HepG2 (cell line): ENCODE measurements around the gene CCM2. TPM values are rescaled to one million over a fixed set of nuclear protein-coding genes. Genes with fewer than 3 reads are reported as not detected.

Experiments
- BRD4 ChIP-seq: sonication (generic); formaldehyde crosslinking; IDR thresholded peaks from 2 replicates; pipeline ENCODE4 v1.4.0; 2020; ENCODE audit warnings: missing genetic modification reagents
- CENPX ChIP-seq: sonication (generic); formaldehyde crosslinking; IDR thresholded peaks from 2 replicates; pipeline ENCODE4 v1.9.0; 2021; ENCODE audit warnings: mild to moderate bottlenecking, missing genetic modification reagents, moderate library complexity
- FOXP1 ChIP-seq, 2 experiments: fragments of 450-650 bp in 1 of 2; IDR thresholded peaks; 2 replicates each; pipeline ENCODE4 v1.6.1; 2017 to 2018; ENCODE audit warnings: antibody characterized with exemption in 1 of 2
- KAT8 ChIP-seq: IDR thresholded peaks from 2 replicates; pipeline ENCODE4 v1.6.1; 2016; ENCODE audit warnings: missing genetic modification reagents, missing compliant biosample characterization
- MATR3 ChIP-seq: sonication (generic); formaldehyde crosslinking; IDR thresholded peaks from 2 replicates; pipeline ENCODE4 v1.4.0; 2020; ENCODE audit warnings: missing genetic modification reagents
- NFYC ChIP-seq: IDR thresholded peaks from 2 replicates; pipeline ENCODE4 v1.6.1; 2016; ENCODE audit warnings: missing genetic modification reagents, missing compliant biosample characterization
- POLR2A ChIP-seq, 2 experiments: IDR thresholded peaks; 2 replicates each; pipeline ENCODE4 v1.6.1; 2011; ENCODE audit warnings: low read depth in 2 of 2, low read length in 2 of 2, mild to moderate bottlenecking in 1 of 2, moderate library complexity in 1 of 2; ENCODE audit not compliant: insufficient read depth in 1 of 2
- REST ChIP-seq, 2 experiments: IDR thresholded peaks; 2 replicates each; pipeline ENCODE4 v1.6.1; 2011 to 2012; ENCODE audit warnings: low read length in 2 of 2, borderline replicate concordance in 1 of 2, low read depth in 1 of 2, mild to moderate bottlenecking in 1 of 2, moderate library complexity in 1 of 2
- TBX2 ChIP-seq: sonication (generic); formaldehyde crosslinking; IDR thresholded peaks from 2 replicates; pipeline ENCODE4 v1.5.0; 2020; ENCODE audit warnings: missing genetic modification reagents, mild to moderate bottlenecking, borderline replicate concordance
- ZBTB43 ChIP-seq: sonication (generic); formaldehyde crosslinking; conservative IDR thresholded peaks from 2 replicates; pipeline ENCODE4 v1.4.0; 2020; ENCODE audit warnings: missing genetic modification reagents
- ZBTB8A ChIP-seq: sonication (generic); formaldehyde crosslinking; IDR thresholded peaks from 2 replicates; pipeline ENCODE4 v1.4.0; 2020; ENCODE audit warnings: mild to moderate bottlenecking, low read depth, missing genetic modification reagents, borderline replicate concordance
- ZNF180 ChIP-seq: sonication (generic); formaldehyde crosslinking; IDR thresholded peaks from 2 replicates; pipeline ENCODE4 v1.4.0; 2020; ENCODE audit warnings: low read depth, missing genetic modification reagents, borderline replicate concordance
- ZNF549 ChIP-seq: sonication (generic); formaldehyde crosslinking; IDR thresholded peaks from 2 replicates; pipeline ENCODE4 v1.5.0; 2020; ENCODE audit warnings: missing genetic modification reagents
- ZNF672 ChIP-seq: sonication (generic); formaldehyde crosslinking; IDR thresholded peaks from 2 replicates; pipeline ENCODE4 v1.8.1; 2022; ENCODE audit warnings: missing genetic modification reagents
- ZNF788 ChIP-seq: sonication (generic); formaldehyde crosslinking; IDR thresholded peaks from 2 replicates; pipeline ENCODE4 v1.5.0; 2020; ENCODE audit warnings: mild to moderate bottlenecking, missing genetic modification reagents, borderline replicate concordance
- ZSCAN31 ChIP-seq: sonication (generic); formaldehyde crosslinking; IDR thresholded peaks from 2 replicates; pipeline ENCODE4 v1.5.0; 2020; ENCODE audit warnings: low read depth, mild to moderate bottlenecking, missing genetic modification reagents
- polyA plus RNA-seq, 8 experiments: library from polyadenylated mRNA; depleted of rRNA in 3 of 8; stranded (reverse) in 7 of 8; unstranded in 1 of 8; fragments of >200 nt; fragmentation: Illumina TruSeq in 4 of 8; extraction: Trizol in 4 of 8; gene quantifications; 2 replicates each; pipeline versions ENCODE4 v1.2.1 to v1.2.3, GENCODE V29; 2011 to 2016; ENCODE audit warnings: low read depth in 4 of 8, missing spikeins in 1 of 8, mixed read lengths in 1 of 8; ENCODE audit not compliant: insufficient read depth in 1 of 8
- total RNA-seq, 5 experiments: library from RNA; depleted of rRNA; stranded (reverse); fragments of >200 nt; fragmentation: Illumina TruSeq; extraction: Trizol; gene quantifications; 2 replicates each; pipeline ENCODE4 v1.2.3, GENCODE V29; 2016; ENCODE audit warnings: low read depth in 1 of 5
- TF ChIP-seq, protein P1 (sequence below): sonication (generic); formaldehyde crosslinking; IDR thresholded peaks from 2 replicates; pipeline ENCODE4 v1.4.0; 2020; ENCODE audit warnings: mild to moderate bottlenecking, missing genetic modification reagents
- TF ChIP-seq, protein P2 (sequence below): sonication (generic); formaldehyde crosslinking; conservative IDR thresholded peaks from 2 replicates; pipeline ENCODE4 v1.4.0; 2020; ENCODE audit warnings: missing genetic modification reagents
- TF ChIP-seq, protein P3 (sequence below): sonication (generic); formaldehyde crosslinking; conservative IDR thresholded peaks from 2 replicates; pipeline ENCODE4 v1.4.0; 2020; ENCODE audit warnings: missing genetic modification reagents

CCM2 gene
- total and polyA plus RNA-seq, 2 of the 13 experiments (the other 11 are each of a cell fraction or from before 2014, with no cell fraction given) = 13.7 to 15.8 TPM

DNA sequence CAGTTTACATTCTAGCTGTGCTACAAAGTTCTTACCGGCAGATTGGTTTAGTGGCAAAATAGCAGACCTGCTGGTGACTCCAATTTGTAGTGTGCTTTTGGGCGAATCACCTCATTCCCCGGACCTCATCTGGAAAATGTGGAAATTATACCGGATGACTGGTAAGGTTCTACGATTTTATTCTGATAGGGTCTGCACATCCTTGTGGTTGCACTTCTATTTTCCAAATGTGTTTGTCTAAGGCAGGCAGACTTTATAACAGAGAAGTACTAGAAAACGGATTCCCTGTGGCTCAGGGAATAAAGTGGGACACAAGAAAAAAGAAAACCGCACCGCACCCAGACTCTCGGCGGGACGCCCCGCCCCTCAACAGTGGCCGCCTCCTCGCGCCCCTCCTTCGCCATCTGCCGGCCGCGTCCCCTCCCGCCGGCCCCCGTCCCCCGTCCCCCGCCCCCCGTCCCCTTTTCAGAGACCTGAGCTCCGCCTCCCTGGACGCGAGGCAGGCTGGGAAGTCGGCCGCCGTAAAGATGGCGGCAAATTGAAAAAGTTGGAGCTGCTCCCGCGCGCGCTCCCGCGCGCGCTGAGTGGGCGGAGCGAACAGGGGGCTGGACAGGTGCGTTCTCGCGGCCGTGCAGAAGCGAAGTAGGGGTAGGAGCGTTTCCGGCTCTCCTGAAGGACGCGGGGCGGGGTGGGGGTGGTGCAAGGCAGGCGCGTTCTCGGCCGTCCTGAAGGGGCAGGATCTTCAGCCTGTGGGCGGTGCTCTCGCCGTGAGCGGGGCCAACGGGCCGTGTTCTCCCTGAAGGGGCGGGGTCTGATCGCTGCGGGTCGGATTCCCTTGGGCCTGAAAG is 532 bp upstream of the CCM2 start (continued):
- TF ChIP-seq, protein P1, sequence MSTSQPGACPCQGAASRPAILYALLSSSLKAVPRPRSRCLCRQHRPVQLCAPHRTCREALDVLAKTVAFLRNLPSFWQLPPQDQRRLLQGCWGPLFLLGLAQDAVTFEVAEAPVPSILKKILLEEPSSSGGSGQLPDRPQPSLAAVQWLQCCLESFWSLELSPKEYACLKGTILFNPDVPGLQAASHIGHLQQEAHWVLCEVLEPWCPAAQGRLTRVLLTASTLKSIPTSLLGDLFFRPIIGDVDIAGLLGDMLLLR (CRISPR knock-in tag) = no peak
- peak; percentile 34; the same call in 1 of the 2 replicates for TF ChIP-seq ZNF788
- TF ChIP-seq ZNF549 (CRISPR knock-in tag) = no peak
- no peak for TF ChIP-seq ZNF672 (CRISPR knock-in tag)
- no peak for TF ChIP-seq ZBTB8A
- TF ChIP-seq REST (IDR thresholded peaks at IDR 0.05; ENCODE audit: borderline replicate concordance in 1 of 2, low read depth in 1 of 2, low read length in 2 of 2) = peak in 1 of 2 experiments; percentile 23; a peak in 1 of 4 replicates
- peak; percentile 35; the same call in 1 of the 2 replicates for TF ChIP-seq NFYC (CRISPR knock-in tag)
- TF ChIP-seq, protein P2, sequence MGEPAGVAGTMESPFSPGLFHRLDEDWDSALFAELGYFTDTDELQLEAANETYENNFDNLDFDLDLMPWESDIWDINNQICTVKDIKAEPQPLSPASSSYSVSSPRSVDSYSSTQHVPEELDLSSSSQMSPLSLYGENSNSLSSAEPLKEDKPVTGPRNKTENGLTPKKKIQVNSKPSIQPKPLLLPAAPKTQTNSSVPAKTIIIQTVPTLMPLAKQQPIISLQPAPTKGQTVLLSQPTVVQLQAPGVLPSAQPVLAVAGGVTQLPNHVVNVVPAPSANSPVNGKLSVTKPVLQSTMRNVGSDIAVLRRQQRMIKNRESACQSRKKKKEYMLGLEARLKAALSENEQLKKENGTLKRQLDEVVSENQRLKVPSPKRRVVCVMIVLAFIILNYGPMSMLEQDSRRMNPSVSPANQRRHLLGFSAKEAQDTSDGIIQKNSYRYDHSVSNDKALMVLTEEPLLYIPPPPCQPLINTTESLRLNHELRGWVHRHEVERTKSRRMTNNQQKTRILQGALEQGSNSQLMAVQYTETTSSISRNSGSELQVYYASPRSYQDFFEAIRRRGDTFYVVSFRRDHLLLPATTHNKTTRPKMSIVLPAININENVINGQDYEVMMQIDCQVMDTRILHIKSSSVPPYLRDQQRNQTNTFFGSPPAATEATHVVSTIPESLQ = no peak
- peak; percentile 25 to 59; a peak in 3 of 4 replicates for TF ChIP-seq POLR2A (IDR thresholded peaks at IDR 0.05; ENCODE audit: insufficient read depth in 1 of 2, low read depth in 2 of 2, low read length in 2 of 2)
- no peak for TF ChIP-seq MATR3 (CRISPR knock-in tag)
- no peak for TF ChIP-seq ZSCAN31 (CRISPR knock-in tag)
- no peak for TF ChIP-seq CENPX (CRISPR knock-in tag)
- TF ChIP-seq, protein P3, sequence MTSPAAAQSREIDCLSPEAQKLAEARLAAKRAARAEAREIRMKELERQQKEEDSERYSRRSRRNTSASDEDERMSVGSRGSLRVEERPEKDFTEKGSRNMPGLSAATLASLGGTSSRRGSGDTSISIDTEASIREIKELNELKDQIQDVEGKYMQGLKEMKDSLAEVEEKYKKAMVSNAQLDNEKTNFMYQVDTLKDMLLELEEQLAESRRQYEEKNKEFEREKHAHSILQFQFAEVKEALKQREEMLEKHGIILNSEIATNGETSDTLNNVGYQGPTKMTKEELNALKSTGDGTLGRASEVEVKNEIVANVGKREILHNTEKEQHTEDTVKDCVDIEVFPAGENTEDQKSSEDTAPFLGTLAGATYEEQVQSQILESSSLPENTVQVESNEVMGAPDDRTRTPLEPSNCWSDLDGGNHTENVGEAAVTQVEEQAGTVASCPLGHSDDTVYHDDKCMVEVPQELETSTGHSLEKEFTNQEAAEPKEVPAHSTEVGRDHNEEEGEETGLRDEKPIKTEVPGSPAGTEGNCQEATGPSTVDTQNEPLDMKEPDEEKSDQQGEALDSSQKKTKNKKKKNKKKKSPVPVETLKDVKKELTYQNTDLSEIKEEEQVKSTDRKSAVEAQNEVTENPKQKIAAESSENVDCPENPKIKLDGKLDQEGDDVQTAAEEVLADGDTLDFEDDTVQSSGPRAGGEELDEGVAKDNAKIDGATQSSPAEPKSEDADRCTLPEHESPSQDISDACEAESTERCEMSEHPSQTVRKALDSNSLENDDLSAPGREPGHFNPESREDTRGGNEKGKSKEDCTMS = no peak
- no peak for TF ChIP-seq TBX2 (CRISPR knock-in tag)
- no peak for TF ChIP-seq ZBTB43 (CRISPR knock-in tag)
- TF ChIP-seq KAT8 (CRISPR knock-in tag) = 0 out of 2 replicates have a peak, but pooled peaks have one; percentile 43
- no peak for TF ChIP-seq FOXP1 (IDR thresholded peaks at IDR 0.05)
- TF ChIP-seq FOXP1 (CRISPR knock-in tag; IDR thresholded peaks at IDR 0.05) = no peak
- no peak for TF ChIP-seq ZNF180 (CRISPR knock-in tag)
- no peak for TF ChIP-seq BRD4 (CRISPR knock-in tag)
